H9 (cell line): ENCODE data around the gene MYOM3. TPM values are rescaled to one million over a fixed set of nuclear protein-coding genes. Genes with fewer than 3 reads are reported as not detected.

Experiments
- DNase-seq: peaks from one replicate; pipeline ENCODE4 v3.0.0-alpha.2; 2017
- H2AFZ ChIP-seq: one replicate; pipeline ENCODE4 v1.6.1; 2013; ENCODE audit warnings: mild to moderate bottlenecking, low read length, control low read depth, moderate library complexity
- H2AK5ac ChIP-seq: 2 replicates; pipeline ENCODE4 v1.6.1; 2013; ENCODE audit warnings: low read length, control low read depth, mixed read lengths; ENCODE audit not compliant: insufficient read length
- H2BK120ac ChIP-seq: one replicate; pipeline ENCODE4 v1.6.1; 2013; ENCODE audit warnings: low read depth, mild to moderate bottlenecking, low read length, control low read depth, inconsistent platforms; ENCODE audit not compliant: poor library complexity, severe bottlenecking
- H2BK12ac ChIP-seq: 2 replicates; pipeline ENCODE4 v1.6.1; 2013; ENCODE audit warnings: low read length, control low read depth, mixed read lengths, low read depth; ENCODE audit not compliant: insufficient read length
- H2BK15ac ChIP-seq: 2 replicates; pipeline ENCODE4 v1.6.1; 2013; ENCODE audit warnings: low read depth, low read length, control low read depth
- H2BK20ac ChIP-seq: one replicate; pipeline ENCODE4 v1.6.1; 2013; ENCODE audit warnings: low read depth, mild to moderate bottlenecking, low read length, control low read depth, inconsistent platforms; ENCODE audit not compliant: poor library complexity, severe bottlenecking
- H2BK5ac ChIP-seq: 2 replicates; pipeline ENCODE4 v1.6.1; 2013; ENCODE audit warnings: low read length, control low read depth, mixed read lengths; ENCODE audit not compliant: insufficient read length
- H3K14ac ChIP-seq: 2 replicates; pipeline ENCODE4 v1.6.1; 2013; ENCODE audit warnings: low read length, control low read depth; ENCODE audit not compliant: insufficient read depth
- H3K18ac ChIP-seq: 2 replicates; pipeline ENCODE4 v1.6.1; 2013; ENCODE audit warnings: low read depth, mild to moderate bottlenecking, mixed read lengths, low read length, control low read depth; ENCODE audit not compliant: insufficient read length
- H3K23ac ChIP-seq: 2 replicates; pipeline ENCODE4 v1.6.1; 2013; ENCODE audit warnings: low read length, control low read depth, mixed read lengths, low read depth; ENCODE audit not compliant: insufficient read length
- H3K23me2 ChIP-seq: 2 replicates; pipeline ENCODE4 v1.6.1; 2013; ENCODE audit warnings: low read depth, mild to moderate bottlenecking, mixed read lengths, low read length, control low read depth; ENCODE audit not compliant: insufficient read length, poor library complexity, severe bottlenecking
- H3K27ac ChIP-seq: 2 replicates; pipeline ENCODE4 v1.5.1; 2013; ENCODE audit warnings: low read length, control low read depth, mixed read lengths, low read depth; ENCODE audit not compliant: insufficient read length
- H3K27me3 ChIP-seq: 2 replicates; pipeline ENCODE4 v1.6.1; 2013; ENCODE audit warnings: low read length, control low read depth, inconsistent platforms; ENCODE audit not compliant: insufficient read depth
- H3K4ac ChIP-seq: 2 replicates; pipeline ENCODE4 v1.6.1; 2013; ENCODE audit warnings: low read depth, mild to moderate bottlenecking, control low read depth, inconsistent platforms, low read length, moderate library complexity
- H3K4me1 ChIP-seq: 2 replicates; pipeline ENCODE4 v1.6.1; 2013; ENCODE audit warnings: low read length, control low read depth, inconsistent platforms; ENCODE audit not compliant: insufficient read depth
- H3K4me2 ChIP-seq: 2 replicates; pipeline ENCODE4 v1.6.1; 2013; ENCODE audit warnings: low read length, control low read depth, mixed read lengths; ENCODE audit not compliant: insufficient read length, insufficient read depth
- H3K56ac ChIP-seq: 2 replicates; pipeline ENCODE4 v1.6.1; 2013; ENCODE audit warnings: low read depth, mild to moderate bottlenecking, mixed read lengths, low read length, control low read depth; ENCODE audit not compliant: insufficient read length
- H3K79me1 ChIP-seq: 2 replicates; pipeline ENCODE4 v1.6.1; 2013; ENCODE audit warnings: low read depth, mild to moderate bottlenecking, moderate library complexity, low read length, control low read depth, inconsistent platforms; ENCODE audit not compliant: insufficient read depth, poor library complexity, severe bottlenecking
- H3K79me2 ChIP-seq: 2 replicates; pipeline ENCODE4 v1.6.1; 2013; ENCODE audit warnings: low read length, control low read depth, inconsistent platforms; ENCODE audit not compliant: insufficient read depth
- H3K9ac ChIP-seq: 2 replicates; pipeline ENCODE4 v1.6.1; 2013; ENCODE audit warnings: low read length, control low read depth, mixed read lengths; ENCODE audit not compliant: insufficient read length; ENCODE audit errors: extremely low read depth
- H3K9me3 ChIP-seq: one replicate; pipeline ENCODE4 v1.6.1; 2013; ENCODE audit warnings: low read depth, low read length, inconsistent platforms; ENCODE audit not compliant: control insufficient read depth
- H3T11ph ChIP-seq: one replicate; pipeline ENCODE4 v1.6.1; 2013; ENCODE audit warnings: mild to moderate bottlenecking, low read length, control low read depth, inconsistent platforms
- H4K20me1 ChIP-seq: one replicate; pipeline ENCODE4 v1.6.1; 2013; ENCODE audit not compliant: control insufficient read depth, insufficient read length, insufficient read depth
- H4K5ac ChIP-seq: 2 replicates; pipeline ENCODE4 v1.6.1; 2013; ENCODE audit warnings: low read depth, mild to moderate bottlenecking, mixed read lengths, low read length, control low read depth; ENCODE audit not compliant: insufficient read length
- H4K8ac ChIP-seq: replicated peaks from 2 replicates; pipeline ENCODE4 v1.6.1; 2013; ENCODE audit warnings: low read length, control low read depth, mixed read lengths, low read depth; ENCODE audit not compliant: insufficient read length
- H4K91ac ChIP-seq: 2 replicates; pipeline ENCODE4 v1.6.1; 2013; ENCODE audit warnings: low read depth, mild to moderate bottlenecking, moderate library complexity, mixed read lengths, low read length, control low read depth; ENCODE audit not compliant: insufficient read length
- H3K27ac Mint-ChIP-seq, 3 experiments: 2 replicates in 2 of 3; 3 replicates in 1 of 3; pipeline ENCODE4 v1.8.0; 2020 to 2021; ENCODE audit warnings: mixed read lengths in 3 of 3, mild to moderate bottlenecking in 1 of 3, moderate library complexity in 1 of 3
- H3K27me3 Mint-ChIP-seq: 2 replicates; pipeline ENCODE4 v1.8.0; 2021; ENCODE audit warnings: low read depth, mild to moderate bottlenecking, moderate library complexity, mixed read lengths
- H3K36me3 Mint-ChIP-seq, 3 experiments: 2 replicates in 2 of 3; 3 replicates in 1 of 3; pipeline ENCODE4 v1.8.0; 2020 to 2021; ENCODE audit warnings: low read depth in 3 of 3, mixed read lengths in 3 of 3; ENCODE audit not compliant: insufficient read depth in 1 of 3
- H3K4me1 Mint-ChIP-seq, 2 experiments: 2 replicates each; pipeline ENCODE4 v1.8.0; 2020; ENCODE audit warnings: mixed read lengths in 2 of 2
- H3K4me3 Mint-ChIP-seq, 2 experiments: 2 replicates in 1 of 2; 3 replicates in 1 of 2; pipeline ENCODE4 v1.8.0; 2020 to 2021; ENCODE audit warnings: mild to moderate bottlenecking in 2 of 2, mixed read lengths in 2 of 2, moderate library complexity in 1 of 2
- H3K9me3 Mint-ChIP-seq, 2 experiments: 2 replicates in 1 of 2; 3 replicates in 1 of 2; pipeline ENCODE4 v1.8.0; 2020; ENCODE audit warnings: mild to moderate bottlenecking in 2 of 2, mixed read lengths in 2 of 2, moderate library complexity in 1 of 2
- WGBS: extraction: QIAGEN DNeasy Blood & Tissue Kit; methylation state at CpG from one replicate; pipeline ENCODE4 v1.1.7; 2013; ENCODE audit warnings: missing lambda C conversion rate, low lambda C conversion rate, mixed read lengths; ENCODE audit not compliant: insufficient read length; ENCODE audit errors: extremely low coverage; 5-methylcytosine and 5-hydroxymethylcytosine counted together
- total RNA-seq: library from RNA; stranded (reverse); gene quantifications from 2 replicates; pipeline ENCODE4 v1.2.1, GENCODE V29; 2021
- TF ChIP-seq, protein P1 (sequence below): fragments of 200-600 bp; sonication (generic); conservative IDR thresholded peaks from 3 replicates; pipeline ENCODE4 v1.8.0; 2021; ENCODE audit warnings: antibody characterized with exemption, mild to moderate bottlenecking

The MYOM3 gene
- total RNA-seq, 1 experiment from 2014 or later: 0.11 TPM

DNA sequence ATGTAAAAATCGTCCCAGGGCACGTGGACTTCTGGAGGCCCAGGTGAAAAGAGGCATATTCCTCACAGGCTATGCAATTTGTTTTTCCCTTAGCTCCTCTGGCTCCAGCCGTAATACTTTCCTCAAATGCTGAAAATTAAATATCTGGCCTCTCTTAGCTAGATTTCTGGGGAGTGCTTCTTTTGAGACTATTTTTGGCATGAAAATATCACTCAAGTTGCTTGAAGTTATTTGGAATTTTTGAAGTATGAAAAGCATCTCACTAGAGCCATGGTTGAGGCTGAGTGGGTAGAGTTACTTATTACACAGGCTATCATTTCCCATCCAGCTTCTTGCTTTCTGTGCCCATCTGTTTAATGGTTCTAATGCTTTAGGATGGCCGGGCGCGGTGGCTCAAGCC is 59.7 kb downstream of the MYOM3 start:
- no peak overlapping the region for H2BK15ac ChIP-seq
- H3K4ac ChIP-seq: no peak overlapping the region
- H4K20me1 ChIP-seq: no peaks in the 10 kb centered on the region
- H3K18ac ChIP-seq: no peak overlapping the region
- no peak overlapping the region for H4K8ac ChIP-seq
- no peak overlapping the region for H2AFZ ChIP-seq
- no peak for DNase-seq
- Mint-ChIP-seq H3K27me3 (no peaks in the 10 kb centered on the region; the same call in 1 of the 2 replicates), H3K27ac (no peak overlapping the region), H3K4me3 (no peak overlapping the region), H3K4me1 (peaks cover 0 to 2% of the 10 kb centered on the region in 2 experiments; a peak in 1 of 4 replicates), H3K9me3 (no peaks in the 10 kb centered on the region), H3K36me3 (no peaks in the 10 kb centered on the region)
- no CpG with 5 or more reads among the region's 6 CpGs for WGBS
- no peak overlapping the region for H2BK5ac ChIP-seq
- no peak overlapping the region for H4K5ac ChIP-seq
- TF ChIP-seq, protein P1, sequence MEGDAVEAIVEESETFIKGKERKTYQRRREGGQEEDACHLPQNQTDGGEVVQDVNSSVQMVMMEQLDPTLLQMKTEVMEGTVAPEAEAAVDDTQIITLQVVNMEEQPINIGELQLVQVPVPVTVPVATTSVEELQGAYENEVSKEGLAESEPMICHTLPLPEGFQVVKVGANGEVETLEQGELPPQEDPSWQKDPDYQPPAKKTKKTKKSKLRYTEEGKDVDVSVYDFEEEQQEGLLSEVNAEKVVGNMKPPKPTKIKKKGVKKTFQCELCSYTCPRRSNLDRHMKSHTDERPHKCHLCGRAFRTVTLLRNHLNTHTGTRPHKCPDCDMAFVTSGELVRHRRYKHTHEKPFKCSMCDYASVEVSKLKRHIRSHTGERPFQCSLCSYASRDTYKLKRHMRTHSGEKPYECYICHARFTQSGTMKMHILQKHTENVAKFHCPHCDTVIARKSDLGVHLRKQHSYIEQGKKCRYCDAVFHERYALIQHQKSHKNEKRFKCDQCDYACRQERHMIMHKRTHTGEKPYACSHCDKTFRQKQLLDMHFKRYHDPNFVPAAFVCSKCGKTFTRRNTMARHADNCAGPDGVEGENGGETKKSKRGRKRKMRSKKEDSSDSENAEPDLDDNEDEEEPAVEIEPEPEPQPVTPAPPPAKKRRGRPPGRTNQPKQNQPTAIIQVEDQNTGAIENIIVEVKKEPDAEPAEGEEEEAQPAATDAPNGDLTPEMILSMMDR: no peak
- no peak overlapping the region for H2BK120ac ChIP-seq
- H3K4me1 ChIP-seq: no peaks in the 10 kb centered on the region
- H2AK5ac ChIP-seq: no peak overlapping the region
- no peak overlapping the region for H3T11ph ChIP-seq
- no peak overlapping the region for H3K14ac ChIP-seq
- no peak overlapping the region for H2BK20ac ChIP-seq
- H3K23me2 ChIP-seq: no peaks in the 10 kb centered on the region
- no peak overlapping the region for H3K23ac ChIP-seq
- H2BK12ac ChIP-seq: no peak overlapping the region
- no peak overlapping the region for H4K91ac ChIP-seq
- H3K9me3 ChIP-seq: no peaks in the 10 kb centered on the region
- no peaks in the 10 kb centered on the region for H3K79me1 ChIP-seq
- H3K79me2 ChIP-seq: no peaks in the 10 kb centered on the region
- no peak overlapping the region for H3K56ac ChIP-seq
- H3K27ac ChIP-seq: no peak overlapping the region
- H3K9ac ChIP-seq: no peak overlapping the region
- H3K27me3 ChIP-seq: no peaks in the 10 kb centered on the region
- no peak overlapping the region for H3K4me2 ChIP-seq
